ENCODE measurements around the gene GLCE.

DNA sequence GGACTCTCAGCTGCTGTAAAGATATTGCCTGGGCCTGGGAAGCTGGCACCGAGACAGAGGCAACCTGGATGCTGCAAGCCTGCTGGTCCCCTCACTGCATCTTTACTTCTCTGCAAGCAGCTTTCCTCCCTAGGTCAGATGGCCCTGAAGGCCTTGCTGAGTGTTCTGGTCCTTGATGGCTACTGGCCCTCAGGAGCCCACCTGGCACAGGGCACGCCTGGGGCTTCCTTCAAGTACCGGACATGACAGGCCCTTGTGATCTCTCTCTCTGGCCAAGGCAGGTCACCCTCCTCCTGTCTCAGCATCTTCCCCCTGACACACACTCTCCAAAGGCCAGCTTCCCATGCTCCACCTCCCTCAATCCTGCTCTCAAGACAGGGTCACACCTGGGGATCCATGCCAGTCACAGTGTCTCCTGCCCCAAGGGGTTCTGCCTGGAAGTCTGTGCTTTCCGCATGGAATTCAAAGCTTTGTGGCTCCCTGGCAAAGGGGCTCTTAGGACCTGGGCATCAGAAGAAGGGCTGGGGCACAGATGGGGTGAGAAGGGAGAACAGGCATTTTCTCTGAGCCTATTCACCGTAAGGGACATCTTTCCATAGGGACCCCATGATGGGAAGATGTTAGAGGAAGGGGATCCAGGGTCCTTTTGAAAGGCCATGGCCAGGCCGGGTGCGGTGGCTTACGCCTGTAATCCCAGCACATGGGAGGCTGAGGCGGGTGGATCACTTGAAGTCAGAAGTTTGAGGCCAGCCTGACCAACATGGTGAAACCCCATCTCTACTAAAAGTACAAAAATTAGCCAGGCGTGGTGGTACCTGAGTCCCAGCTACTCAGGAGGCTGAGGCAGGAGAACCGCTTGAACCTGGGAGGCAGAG lies 133.5 kb downstream of the GLCE start:
- TF ChIP-seq CTCF (IDR thresholded peaks at IDR 0.05), result no peak
- TF ChIP-seq POLR2AphosphoS5 (IDR thresholded peaks at IDR 0.05; ENCODE audit: low read depth, low read length), result no peak
- no peak for TF ChIP-seq SIN3A (IDR thresholded peaks at IDR 0.05; ENCODE audit: borderline replicate concordance, insufficient read depth, low read depth, low read length)
